Measurements from ENCODE around the gene SYNDIG1. TPM values are rescaled to one million over a fixed set of nuclear protein-coding genes. Genes with fewer than 3 reads are reported as not detected.

SYNDIG1 gene
- total and polyA plus RNA-seq, 3 experiments from 2014 or later = not detected

- no peak overlapping the region for H3K4me3 ChIP-seq (ENCODE audit: low read length)
- Mint-ChIP-seq H3K27me3 (peaks cover 0 to 8% of the 10 kb centered on the region in 2 donors), H3K4me3 (no peak overlapping the region), H3K4me1 (no peaks in the 10 kb centered on the region), H3K36me3 (no peaks in the 10 kb centered on the region), H3K9me3 (no peaks in the 10 kb centered on the region), H3K27ac (no peak overlapping the region)
- H3K9me3 ChIP-seq (ENCODE audit: low read length) = no peaks in the 10 kb centered on the region
- H3K36me3 ChIP-seq (ENCODE audit: insufficient read depth, low read length) = no peaks in the 10 kb centered on the region
- no peaks in the 10 kb centered on the region for H3K27me3 ChIP-seq (ENCODE audit: insufficient read depth, low read length, poor library complexity, severe bottlenecking)
- ChIA-PET CTCF (no interaction called here), POLR2A (no interaction called here)
- H3K4me1 ChIP-seq (ENCODE audit: insufficient read depth, low read length) = no peaks in the 10 kb centered on the region
- no peak overlapping the region for H3K27ac ChIP-seq (ENCODE audit: low read depth, low read length)
- no peak for DNase-seq
Observed at GRCh38 chr20:24572140-24572539, 102.7 kb downstream of the SYNDIG1 start.

DNA sequence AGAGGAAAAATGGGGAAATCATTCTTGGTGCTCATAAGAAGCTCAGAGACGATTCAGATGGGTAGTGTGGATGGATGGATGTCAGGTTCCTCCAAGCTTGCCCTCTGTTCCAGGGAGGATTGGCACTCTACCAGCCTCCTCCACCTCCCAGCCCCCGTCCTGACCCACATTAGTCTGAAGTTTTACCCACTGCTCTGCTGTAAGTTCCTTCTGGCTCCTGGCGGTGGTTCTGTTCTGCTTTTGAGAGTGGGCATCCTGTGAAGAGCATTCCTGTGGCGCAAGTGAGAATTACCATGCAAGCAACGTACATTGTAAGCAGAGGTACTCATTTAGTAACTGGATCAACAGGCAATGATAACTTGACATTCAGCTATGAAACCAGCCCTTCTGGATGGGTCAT, 103.4 kb downstream of the SYNDIG1 start:
- H3K4me1 ChIP-seq (ENCODE audit: insufficient read depth, low read length) = no peaks in the 10 kb centered on the region
- no peak overlapping the region for H3K27ac Mint-ChIP-seq
- H3K36me3 ChIP-seq (ENCODE audit: insufficient read depth, low read length) = no peaks in the 10 kb centered on the region
- no peak overlapping the region for H3K4me3 ChIP-seq (ENCODE audit: low read length)
- H3K9me3 ChIP-seq (ENCODE audit: low read length) = no peaks in the 10 kb centered on the region
- POLR2A ChIA-PET = no interaction called here
- DNase-seq = no peak
- no peaks in the 10 kb centered on the region for H3K9me3 Mint-ChIP-seq
- H3K27ac ChIP-seq (ENCODE audit: low read depth, low read length) = no peak overlapping the region
- no peak overlapping the region for H3K4me3 Mint-ChIP-seq
- no peaks in the 10 kb centered on the region for H3K36me3 Mint-ChIP-seq
- H3K4me1 Mint-ChIP-seq = no peaks in the 10 kb centered on the region
- H3K27me3 Mint-ChIP-seq = peaks cover 0 to 8% of the 10 kb centered on the region in 2 donors
- H3K27me3 ChIP-seq (ENCODE audit: insufficient read depth, low read length, poor library complexity, severe bottlenecking) = no peaks in the 10 kb centered on the region
- CTCF ChIA-PET = no interaction called here

- H3K9me3 ChIP-seq (ENCODE audit: low read length) = no peaks in the 10 kb centered on the region
- no peak overlapping the region for H3K27ac ChIP-seq (ENCODE audit: low read depth, low read length)
- no peak overlapping the region for H3K4me3 Mint-ChIP-seq
- no peaks in the 10 kb centered on the region for H3K36me3 Mint-ChIP-seq
- H3K4me3 ChIP-seq (ENCODE audit: low read length) = no peak overlapping the region
- no peaks in the 10 kb centered on the region for H3K27me3 ChIP-seq (ENCODE audit: insufficient read depth, low read length, poor library complexity, severe bottlenecking)
- H3K27ac Mint-ChIP-seq = no peak overlapping the region
- no peaks in the 10 kb centered on the region for H3K9me3 Mint-ChIP-seq
- POLR2A ChIA-PET = no interaction called here
- no peak for DNase-seq
- H3K27me3 Mint-ChIP-seq = peaks cover 0 to 4% of the 10 kb centered on the region in 2 donors
- CTCF ChIA-PET = no interaction called here
- no peaks in the 10 kb centered on the region for H3K4me1 Mint-ChIP-seq
- no peaks in the 10 kb centered on the region for H3K4me1 ChIP-seq (ENCODE audit: insufficient read depth, low read length)
- H3K36me3 ChIP-seq (ENCODE audit: insufficient read depth, low read length) = no peaks in the 10 kb centered on the region
Observed at GRCh38 chr20:24573557-24573956, 104.1 kb downstream of the SYNDIG1 start.

- Mint-ChIP-seq H3K4me3 (no peak overlapping the region), H3K36me3 (no peaks in the 10 kb centered on the region), H3K9me3 (no peaks in the 10 kb centered on the region), H3K27ac (no peak overlapping the region), H3K27me3 (peaks cover 0 to 4% of the 10 kb centered on the region in 2 donors), H3K4me1 (no peaks in the 10 kb centered on the region)
- H3K27ac ChIP-seq (ENCODE audit: low read depth, low read length) = no peak overlapping the region
- DNase-seq = no peak
- H3K27me3 ChIP-seq (ENCODE audit: insufficient read depth, low read length, poor library complexity, severe bottlenecking) = no peaks in the 10 kb centered on the region
- no peaks in the 10 kb centered on the region for H3K9me3 ChIP-seq (ENCODE audit: low read length)
- H3K4me1 ChIP-seq (ENCODE audit: insufficient read depth, low read length) = no peaks in the 10 kb centered on the region
- H3K4me3 ChIP-seq (ENCODE audit: low read length) = no peak overlapping the region
- ChIA-PET CTCF (no interaction called here), POLR2A (no interaction called here)
- H3K36me3 ChIP-seq (ENCODE audit: insufficient read depth, low read length) = no peaks in the 10 kb centered on the region
Observed at GRCh38 chr20:24574307-24574706, 104.9 kb downstream of the SYNDIG1 start.

DNA sequence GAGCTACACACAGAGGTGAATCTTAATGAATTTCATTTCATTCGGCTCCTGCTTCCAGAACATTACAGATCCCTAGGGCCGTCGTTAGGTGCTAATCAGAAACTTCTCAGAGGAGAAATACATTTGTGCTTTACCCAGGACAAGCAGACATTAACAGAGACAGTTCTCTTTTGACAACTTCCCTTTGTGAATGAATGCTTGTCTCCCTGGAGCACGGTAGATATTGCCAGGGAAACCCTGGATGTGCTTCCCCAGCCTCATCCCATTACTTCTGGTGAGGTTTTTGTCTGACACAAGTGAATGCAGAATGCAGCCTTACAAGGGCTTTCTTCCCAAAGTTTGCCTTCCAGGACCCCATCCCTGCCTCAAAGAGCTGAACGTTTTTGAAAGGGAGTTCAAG, 105.4 kb downstream of the SYNDIG1 start:
- POLR2A ChIA-PET = no interaction called here

GRCh38 chr20:24575811-24576210, 106.4 kb downstream of the SYNDIG1 start:
- Mint-ChIP-seq H3K36me3 (no peaks in the 10 kb centered on the region), H3K9me3 (no peaks in the 10 kb centered on the region), H3K27ac (no peak overlapping the region), H3K27me3 (peaks cover 0 to 4% of the 10 kb centered on the region in 2 donors), H3K4me3 (no peak overlapping the region), H3K4me1 (no peaks in the 10 kb centered on the region)
- no peaks in the 10 kb centered on the region for H3K27me3 ChIP-seq (ENCODE audit: insufficient read depth, low read length, poor library complexity, severe bottlenecking)
- H3K27ac ChIP-seq (ENCODE audit: low read depth, low read length) = no peak overlapping the region
- CTCF ChIA-PET = no interaction called here
- H3K9me3 ChIP-seq (ENCODE audit: low read length) = no peaks in the 10 kb centered on the region
- POLR2A ChIA-PET = no interaction called here
- no peaks in the 10 kb centered on the region for H3K4me1 ChIP-seq (ENCODE audit: insufficient read depth, low read length)
- no peaks in the 10 kb centered on the region for H3K36me3 ChIP-seq (ENCODE audit: insufficient read depth, low read length)
- no peak for DNase-seq
- H3K4me3 ChIP-seq (ENCODE audit: low read length) = no peak overlapping the region

More for the DNA sequence above, 105.4 kb downstream of the SYNDIG1 start:
- H3K4me1 ChIP-seq (ENCODE audit: insufficient read depth, low read length) = no peaks in the 10 kb centered on the region
- no peaks in the 10 kb centered on the region for H3K9me3 ChIP-seq (ENCODE audit: low read length)
- CTCF ChIA-PET = no interaction called here
- no peak overlapping the region for H3K4me3 ChIP-seq (ENCODE audit: low read length)
- no peak overlapping the region for H3K27ac Mint-ChIP-seq
- no peaks in the 10 kb centered on the region for H3K9me3 Mint-ChIP-seq
- H3K36me3 Mint-ChIP-seq = no peaks in the 10 kb centered on the region
- peaks cover 0 to 4% of the 10 kb centered on the region in 2 donors for H3K27me3 Mint-ChIP-seq
- H3K36me3 ChIP-seq (ENCODE audit: insufficient read depth, low read length) = no peaks in the 10 kb centered on the region
- no peaks in the 10 kb centered on the region for H3K27me3 ChIP-seq (ENCODE audit: insufficient read depth, low read length, poor library complexity, severe bottlenecking)
- H3K27ac ChIP-seq (ENCODE audit: low read depth, low read length) = no peak overlapping the region
- H3K4me3 Mint-ChIP-seq = no peak overlapping the region
- H3K4me1 Mint-ChIP-seq = no peaks in the 10 kb centered on the region
- no peak for DNase-seq

DNA sequence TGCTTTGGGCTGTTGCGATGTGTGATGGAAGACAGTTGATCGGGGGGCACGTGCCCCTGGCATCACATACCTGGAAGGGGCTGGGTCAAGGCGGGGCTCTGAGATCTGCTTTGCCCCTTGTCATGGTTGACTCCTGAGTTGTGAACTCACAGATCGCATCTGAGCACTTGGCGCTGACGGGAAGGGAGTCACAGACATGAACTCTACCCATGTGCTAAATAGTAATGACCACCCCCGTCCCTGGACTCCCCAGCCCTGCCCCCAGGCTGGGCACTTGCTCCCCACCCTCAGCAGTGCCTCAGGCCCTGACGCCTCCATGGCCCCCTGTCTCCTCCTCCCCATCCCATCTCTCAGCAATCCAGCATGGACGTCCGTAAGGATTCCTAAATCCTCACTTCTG, 107.0 kb downstream of the SYNDIG1 start:
- no peak overlapping the region for H3K4me3 ChIP-seq (ENCODE audit: low read length)
- CTCF ChIA-PET = no interaction called here
- POLR2A ChIA-PET = no interaction called here
- H3K36me3 Mint-ChIP-seq = no peaks in the 10 kb centered on the region
- H3K9me3 Mint-ChIP-seq = no peaks in the 10 kb centered on the region
- no peak overlapping the region for H3K4me3 Mint-ChIP-seq
- H3K4me1 ChIP-seq (ENCODE audit: insufficient read depth, low read length) = no peaks in the 10 kb centered on the region
- no peaks in the 10 kb centered on the region for H3K36me3 ChIP-seq (ENCODE audit: insufficient read depth, low read length)
- H3K4me1 Mint-ChIP-seq = no peaks in the 10 kb centered on the region
- no peaks in the 10 kb centered on the region for H3K27me3 ChIP-seq (ENCODE audit: insufficient read depth, low read length, poor library complexity, severe bottlenecking)
- H3K27ac Mint-ChIP-seq = no peak overlapping the region
- no peak overlapping the region for H3K27ac ChIP-seq (ENCODE audit: low read depth, low read length)
- H3K27me3 Mint-ChIP-seq = peaks cover 0 to 4% of the 10 kb centered on the region in 2 donors
- DNase-seq = no peak
- H3K9me3 ChIP-seq (ENCODE audit: low read length) = no peaks in the 10 kb centered on the region

DNA sequence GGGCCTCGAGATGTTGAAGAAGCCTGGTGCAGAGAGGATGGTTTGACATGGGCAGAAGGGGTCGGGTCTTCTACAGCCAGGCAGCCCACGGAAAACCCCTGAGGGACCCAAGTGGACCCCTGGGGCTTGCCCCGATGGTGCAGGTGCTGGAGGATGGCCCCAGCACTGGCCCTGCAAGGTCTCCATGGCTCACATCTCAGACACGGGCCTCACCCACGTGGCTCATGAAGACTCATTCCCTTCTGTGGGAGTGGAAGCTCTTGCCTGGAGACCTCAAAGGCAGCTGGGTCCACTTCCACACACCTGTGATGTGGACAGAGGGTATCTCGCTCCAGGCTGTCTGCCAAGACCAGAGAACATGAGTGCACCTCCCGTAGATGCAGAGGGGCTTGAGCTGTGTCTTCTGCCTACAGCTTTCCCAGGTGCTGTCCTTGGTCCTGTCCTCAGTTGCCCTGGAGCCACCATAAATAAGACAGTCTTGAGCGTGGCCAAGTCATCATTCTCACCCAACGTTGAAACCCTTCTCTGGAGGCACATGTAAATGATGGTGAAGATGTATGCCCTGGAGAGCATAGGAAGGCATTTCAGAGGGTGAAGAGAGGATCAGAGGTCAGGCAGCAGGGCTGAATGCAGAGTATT, 108.0 kb downstream of the SYNDIG1 start:
- CTCF ChIA-PET = no interaction called here
- DNase-seq = no peak
- Histone ChIP-seq H3K9me3 (ENCODE audit: low read length) (no peaks in the 10 kb centered on the region), H3K27me3 (ENCODE audit: insufficient read depth, low read length, poor library complexity, severe bottlenecking) (no peaks in the 10 kb centered on the region), H3K4me1 (ENCODE audit: insufficient read depth, low read length) (no peaks in the 10 kb centered on the region), H3K27ac (ENCODE audit: low read depth, low read length) (no peak overlapping the region), H3K4me3 (ENCODE audit: low read length) (no peak overlapping the region), H3K36me3 (ENCODE audit: insufficient read depth, low read length) (no peaks in the 10 kb centered on the region)
- H3K4me3 Mint-ChIP-seq = no peak overlapping the region
- no peaks in the 10 kb centered on the region for H3K4me1 Mint-ChIP-seq
- no peak overlapping the region for H3K27ac Mint-ChIP-seq
- POLR2A ChIA-PET = no interaction called here
- H3K27me3 Mint-ChIP-seq = peaks cover 2 to 4% of the 10 kb centered on the region in 2 donors
- no peaks in the 10 kb centered on the region for H3K9me3 Mint-ChIP-seq
- no peaks in the 10 kb centered on the region for H3K36me3 Mint-ChIP-seq
